Measurements from ENCODE around the gene RHO. TPM values are rescaled to one million over a fixed set of nuclear protein-coding genes. Genes with fewer than 3 reads are reported as not detected.

RHO gene
- total RNA-seq, 1 donor: not detected

- H3K27ac ChIP-seq (ENCODE audit: low read depth, low read length): no peak overlapping the region
- no peak overlapping the region for H2AFZ ChIP-seq (ENCODE audit: low read length)
- no peaks in the 10 kb centered on the region for H4K20me1 ChIP-seq (ENCODE audit: insufficient read depth, low read length)
- H3K4me1 ChIP-seq (ENCODE audit: insufficient read depth, low read length): no peaks in the 10 kb centered on the region
- H3K4me2 ChIP-seq (ENCODE audit: insufficient read depth, low read length): no peak overlapping the region
- H3K27me3 ChIP-seq (ENCODE audit: insufficient read depth, low read length): no peaks in the 10 kb centered on the region
- peaks cover 65% of the 10 kb centered on the region for H3K36me3 ChIP-seq (ENCODE audit: insufficient read depth, low read length)
- no peak overlapping the region for H3K4me3 ChIP-seq (ENCODE audit: insufficient read depth, low read length)
- H3K79me2 ChIP-seq (ENCODE audit: insufficient read depth, low read length): no peaks in the 10 kb centered on the region
- H3K9me3 ChIP-seq (ENCODE audit: low read depth, low read length): no peaks in the 10 kb centered on the region
- peak; percentile 38 for DNase-seq (ENCODE audit: insufficient read length, low spot score, missing footprints)
- no peak for TF ChIP-seq CTCF (IDR thresholded peaks at IDR 0.05; ENCODE audit: extremely low read depth, low read depth, low read length)
Observed at GRCh38 chr3:129505341-129505740, 23.1 kb upstream of the RHO start.

- H3K36me3 ChIP-seq (ENCODE audit: insufficient read depth, low read length): peaks cover 63% of the 10 kb centered on the region
- no peak overlapping the region for H3K27ac ChIP-seq (ENCODE audit: low read depth, low read length)
- no peak for TF ChIP-seq CTCF (IDR thresholded peaks at IDR 0.05; ENCODE audit: extremely low read depth, low read depth, low read length)
Observed at GRCh38 chr3:129506231-129506742, 22.2 kb upstream of the RHO start.

GRCh38 chr3:129507181-129507831 is 21.1 kb upstream of the RHO start:
- no peak for TF ChIP-seq CTCF (IDR thresholded peaks at IDR 0.05; ENCODE audit: extremely low read depth, low read depth, low read length)
- Histone ChIP-seq H4K20me1 (ENCODE audit: insufficient read depth, low read length) (no peaks in the 10 kb centered on the region), H3K79me2 (ENCODE audit: insufficient read depth, low read length) (no peaks in the 10 kb centered on the region), H3K27me3 (ENCODE audit: insufficient read depth, low read length) (no peaks in the 10 kb centered on the region), H3K4me3 (ENCODE audit: insufficient read depth, low read length) (no peak overlapping the region), H3K9me3 (ENCODE audit: low read depth, low read length) (no peaks in the 10 kb centered on the region), H3K36me3 (ENCODE audit: insufficient read depth, low read length) (peaks cover 57% of the 10 kb centered on the region), H3K4me2 (ENCODE audit: insufficient read depth, low read length) (no peak overlapping the region), H3K27ac (ENCODE audit: low read depth, low read length) (no peak overlapping the region), H2AFZ (ENCODE audit: low read length) (no peak overlapping the region), H3K4me1 (ENCODE audit: insufficient read depth, low read length) (no peaks in the 10 kb centered on the region)
- DNase-seq (ENCODE audit: insufficient read length, low spot score, missing footprints): no peak

More at GRCh38 chr3:129506231-129506742, 22.2 kb upstream of the RHO start:
- Histone ChIP-seq H3K4me1 (ENCODE audit: insufficient read depth, low read length) (no peaks in the 10 kb centered on the region), H2AFZ (ENCODE audit: low read length) (no peak overlapping the region), H3K27me3 (ENCODE audit: insufficient read depth, low read length) (no peaks in the 10 kb centered on the region), H3K4me3 (ENCODE audit: insufficient read depth, low read length) (no peak overlapping the region), H3K4me2 (ENCODE audit: insufficient read depth, low read length) (no peak overlapping the region), H4K20me1 (ENCODE audit: insufficient read depth, low read length) (no peaks in the 10 kb centered on the region), H3K9me3 (ENCODE audit: low read depth, low read length) (no peaks in the 10 kb centered on the region), H3K79me2 (ENCODE audit: insufficient read depth, low read length) (no peaks in the 10 kb centered on the region)
- peak; percentile 26 for DNase-seq (ENCODE audit: insufficient read length, low spot score, missing footprints)

- no peaks in the 10 kb centered on the region for H4K20me1 ChIP-seq (ENCODE audit: insufficient read depth, low read length)
- no peak overlapping the region for H3K4me2 ChIP-seq (ENCODE audit: insufficient read depth, low read length)
- H3K27ac ChIP-seq (ENCODE audit: low read depth, low read length): no peak overlapping the region
- H2AFZ ChIP-seq (ENCODE audit: low read length): no peak overlapping the region
- H3K79me2 ChIP-seq (ENCODE audit: insufficient read depth, low read length): no peaks in the 10 kb centered on the region
- peaks cover 11% of the 10 kb centered on the region for H3K36me3 ChIP-seq (ENCODE audit: insufficient read depth, low read length)
- TF ChIP-seq CTCF (IDR thresholded peaks at IDR 0.05; ENCODE audit: extremely low read depth, low read depth, low read length): no peak
- H3K9me3 ChIP-seq (ENCODE audit: low read depth, low read length): no peaks in the 10 kb centered on the region
- H3K4me1 ChIP-seq (ENCODE audit: insufficient read depth, low read length): no peaks in the 10 kb centered on the region
- peak; percentile 37 for DNase-seq (ENCODE audit: insufficient read length, low spot score, missing footprints)
- H3K27me3 ChIP-seq (ENCODE audit: insufficient read depth, low read length): no peaks in the 10 kb centered on the region
- H3K4me3 ChIP-seq (ENCODE audit: insufficient read depth, low read length): no peak overlapping the region
Observed at GRCh38 chr3:129512595-129512994, 15.8 kb upstream of the RHO start.
